NCI-H146 treated with DMSO at 0.1 percent for 48 hours (cell line): ENCODE results near the gene POLN.

Experiments
- DNase-seq: peaks from one replicate; lab custom pipeline; 2025; ENCODE audit not compliant: unreplicated experiment; lab: John Stamatoyannopoulos, UW

Gene POLN

GRCh38 chr4:2126309-2127043 lies 115.4 kb downstream of the POLN start:
- no peak for DNase-seq

- DNase-seq = no peak
Measured at GRCh38 chr4:2125831-2126230, 116.1 kb downstream of the POLN start.

GRCh38 chr4:2125023-2125422 lies 116.9 kb downstream of the POLN start:
- DNase-seq = no peak

DNA sequence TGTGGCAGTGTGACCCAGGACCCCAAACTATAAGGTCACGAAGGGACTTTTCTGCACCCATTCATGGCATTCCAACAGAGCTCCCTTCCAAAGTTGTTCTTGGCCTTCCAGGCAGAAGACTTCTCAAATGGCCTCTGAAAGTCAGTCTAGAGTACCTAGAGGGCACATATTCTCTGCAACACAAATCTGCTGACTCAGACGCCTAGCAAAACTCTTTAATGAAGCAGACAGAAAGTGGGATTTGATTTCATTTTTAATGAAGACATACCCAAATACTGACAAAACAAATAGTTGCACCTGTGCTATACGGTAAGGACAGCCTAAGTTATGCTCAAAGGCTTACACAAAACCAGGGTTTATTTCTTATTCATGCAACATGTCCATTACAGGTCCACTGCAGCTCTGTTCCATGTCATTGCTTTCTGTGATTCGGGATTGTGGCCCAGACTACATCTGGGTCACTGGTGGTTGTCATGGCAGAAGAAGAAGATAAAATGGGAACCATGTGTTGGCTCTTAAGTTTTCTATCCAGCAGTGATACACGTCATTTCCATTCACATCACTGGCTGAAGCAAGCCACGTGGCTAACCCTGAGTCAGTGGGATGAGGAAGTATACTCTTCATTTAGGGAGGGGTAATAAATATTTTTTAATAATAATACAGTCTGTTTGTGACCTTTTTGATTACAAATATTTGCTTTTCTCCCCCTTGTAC lies 125.1 kb downstream of the POLN start:
- DNase-seq = no peak

DNA sequence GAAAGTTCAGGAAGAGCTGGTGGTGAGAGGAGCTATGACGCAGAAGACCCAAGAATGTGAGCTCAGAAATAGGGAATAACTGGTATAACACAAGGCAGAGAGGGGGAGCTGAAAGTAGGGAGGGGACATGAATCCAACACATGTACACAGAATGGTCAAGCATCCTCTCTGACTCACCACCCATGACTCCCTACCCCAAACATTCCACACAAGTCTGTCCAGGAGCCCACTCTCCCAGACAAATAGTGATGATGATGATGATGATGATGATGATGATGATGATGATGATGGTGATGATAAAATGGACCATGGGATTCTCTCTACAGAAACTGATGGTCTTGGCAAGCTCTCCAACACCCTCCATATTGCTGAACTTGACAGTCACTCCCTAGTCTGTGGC lies 136.4 kb downstream of the POLN start:
- no peak for DNase-seq

GRCh38 chr4:2104556-2105345 lies 137.2 kb downstream of the POLN start:
- no peak for DNase-seq

- no peak for DNase-seq
Measured at GRCh38 chr4:2103843-2104547, 137.9 kb downstream of the POLN start.

- DNase-seq = no peak
Measured at GRCh38 chr4:2103127-2103842, 138.6 kb downstream of the POLN start.

- no peak for DNase-seq
Measured at GRCh38 chr4:2102045-2102883, 139.7 kb downstream of the POLN start.

DNA sequence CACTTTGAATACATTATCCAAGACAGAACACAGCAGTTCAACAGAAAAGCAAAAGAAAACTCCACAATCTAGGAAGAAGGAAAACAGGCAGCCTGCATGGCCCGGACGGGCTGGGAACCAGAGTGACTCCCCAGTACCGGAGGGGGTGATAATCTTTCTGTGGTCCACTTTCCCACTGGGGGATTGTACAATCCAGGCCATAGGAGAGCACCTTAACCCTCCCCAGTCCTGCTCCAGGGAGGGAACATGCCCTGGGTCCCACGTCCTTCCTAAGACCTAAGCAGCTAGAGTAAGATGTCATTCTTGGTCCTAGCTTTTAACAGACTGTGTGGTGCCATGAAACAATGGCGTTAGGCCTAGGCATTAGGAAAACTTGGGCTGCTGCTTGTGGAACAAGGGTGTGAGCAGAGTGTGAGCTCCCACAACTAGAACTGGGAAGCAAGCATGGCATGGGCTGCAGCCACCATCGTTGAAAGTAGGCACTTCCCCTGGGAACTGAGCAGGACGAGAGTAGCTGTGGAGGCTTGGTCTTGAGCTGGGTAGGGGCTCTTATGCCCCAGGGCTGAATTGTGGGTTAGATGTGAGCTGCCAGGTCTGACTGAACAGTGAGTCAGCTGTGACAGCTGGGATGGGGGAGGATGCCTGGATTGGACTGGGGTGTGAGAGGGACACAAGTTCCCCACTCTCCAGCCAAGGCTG lies 140.4 kb downstream of the POLN start:
- DNase-seq = no peak

GRCh38 chr4:2096073-2096609 lies 145.8 kb downstream of the POLN start:
- no peak for DNase-seq

DNA sequence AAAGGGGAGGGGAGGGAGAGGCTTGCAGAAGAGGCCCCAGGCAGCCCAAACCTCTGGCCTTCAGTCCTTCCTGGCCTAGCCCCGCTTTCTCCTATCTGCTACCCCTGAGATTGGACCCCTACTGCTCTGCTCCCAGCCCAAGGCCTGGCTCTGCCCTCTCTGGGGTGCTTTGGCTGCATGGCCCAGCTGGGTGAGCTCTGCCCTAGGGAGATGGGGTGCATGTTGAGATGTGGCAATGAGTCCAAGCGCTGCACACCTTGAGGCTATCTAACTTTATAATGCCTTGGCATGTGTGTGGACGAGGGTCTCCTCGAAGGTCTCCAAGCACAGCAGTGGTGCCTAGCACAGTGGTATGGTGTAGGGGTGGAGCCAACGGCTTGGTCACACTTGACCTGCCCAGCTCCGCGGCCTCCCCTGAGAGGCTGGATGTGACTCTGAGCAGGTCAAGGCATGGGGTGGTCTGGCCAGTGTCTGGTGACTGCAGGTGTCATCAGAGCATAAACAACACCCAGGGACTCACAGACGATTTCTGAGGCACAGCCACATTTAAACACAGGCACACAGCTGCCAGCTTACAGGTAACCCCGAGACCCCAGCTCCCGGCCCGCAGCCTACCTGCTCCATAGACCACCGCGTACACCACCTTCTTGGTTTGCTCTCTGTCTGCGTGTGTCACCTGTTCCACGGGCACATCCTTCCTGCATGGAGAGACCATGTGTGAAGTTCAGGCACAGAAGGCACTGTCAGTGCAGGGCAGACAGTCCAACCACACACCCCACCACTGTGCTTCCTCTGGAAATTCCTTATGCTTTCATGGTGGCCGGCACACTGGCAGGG lies 146.5 kb downstream of the POLN start:
- no peak for DNase-seq

- DNase-seq = no peak
Measured at GRCh38 chr4:2094545-2094944, 147.4 kb downstream of the POLN start.

DNA sequence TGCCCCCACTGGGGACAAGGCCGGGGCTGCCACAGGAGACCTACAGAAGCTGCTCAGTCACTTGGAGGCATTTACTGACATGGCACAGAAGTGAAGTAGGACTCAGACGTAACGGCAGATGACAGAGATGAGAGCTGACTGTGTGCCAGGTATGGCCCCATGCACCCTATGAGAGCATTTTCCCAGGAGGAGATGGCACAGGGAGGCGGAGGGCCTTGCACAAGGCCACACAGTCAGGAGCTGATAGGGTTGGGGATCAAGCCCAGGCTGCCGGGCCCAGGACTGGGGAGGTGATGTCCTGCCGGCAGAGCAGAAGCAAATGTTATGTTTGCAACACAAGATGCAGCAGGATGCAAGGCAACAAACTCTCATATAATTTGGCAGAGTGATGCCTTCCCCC lies 148.7 kb downstream of the POLN start:
- no peak for DNase-seq

DNA sequence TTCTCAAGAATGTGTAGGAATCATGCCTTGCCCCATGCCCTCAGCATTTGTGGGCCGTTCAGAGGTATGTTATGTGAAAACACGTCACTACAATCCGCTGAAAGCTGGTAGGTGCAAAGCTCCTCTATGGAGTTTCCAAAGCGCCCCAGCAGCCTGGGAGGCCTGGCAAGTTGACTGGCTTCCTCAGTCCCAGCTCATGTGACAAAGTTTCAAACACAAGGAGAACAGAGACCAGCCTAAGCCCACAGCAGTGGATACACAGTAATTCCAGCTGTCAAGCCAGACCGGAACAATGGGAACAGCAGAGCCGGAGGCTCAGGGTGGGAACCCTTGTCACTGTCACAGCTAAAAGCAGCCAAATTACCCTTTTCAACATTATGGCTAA lies 149.3 kb downstream of the POLN start:
- DNase-seq = no peak

GRCh38 chr4:2091990-2092668 lies 149.8 kb downstream of the POLN start:
- DNase-seq = no peak

- no peak for DNase-seq
Measured at GRCh38 chr4:2090642-2091041, 151.3 kb downstream of the POLN start.
